Hematopoietic multipotent progenitor cell treated with erythropoietin and hydrocortisone succinate and interleukin-3 and kit ligand, for 15 days (in vitro differentiated cells): ENCODE data around the gene ADGRD1.

ENCODE experiments used
- DNase-seq: peaks from one replicate; pipeline ENCODE4 v3.0.0-alpha.2; 2015; ENCODE audit warnings: low spot score

Gene ADGRD1

GRCh38 chr12:131090274-131091210, 136.8 kb downstream of the ADGRD1 start:
- DNase-seq: no peak

- no peak for DNase-seq
Measured at GRCh38 chr12:131091413-131091975, 137.8 kb downstream of the ADGRD1 start.

GRCh38 chr12:131091976-131092691, 138.4 kb downstream of the ADGRD1 start:
- DNase-seq: no peak

GRCh38 chr12:131092901-131093603, 139.3 kb downstream of the ADGRD1 start:
- DNase-seq: no peak

GRCh38 chr12:131093604-131093955, 139.9 kb downstream of the ADGRD1 start:
- no peak for DNase-seq

- DNase-seq: no peak
Measured at GRCh38 chr12:131093971-131094830, 140.5 kb downstream of the ADGRD1 start.

- DNase-seq: no peak
Measured at GRCh38 chr12:131094831-131095805, 141.4 kb downstream of the ADGRD1 start.

GRCh38 chr12:131095826-131096680, 142.3 kb downstream of the ADGRD1 start:
- no peak for DNase-seq

GRCh38 chr12:131096681-131097181, 143.0 kb downstream of the ADGRD1 start:
- DNase-seq: no peak

GRCh38 chr12:131097202-131098177, 143.8 kb downstream of the ADGRD1 start:
- no peak for DNase-seq

GRCh38 chr12:131098178-131098981, 144.7 kb downstream of the ADGRD1 start:
- DNase-seq: no peak

- DNase-seq: no peak
Measured at GRCh38 chr12:131100031-131100674, 146.4 kb downstream of the ADGRD1 start.

GRCh38 chr12:131101006-131101405, 147.3 kb downstream of the ADGRD1 start:
- DNase-seq: no peak

- no peak for DNase-seq
Measured at GRCh38 chr12:131101703-131102492, 148.2 kb downstream of the ADGRD1 start.

- no peak for DNase-seq
Measured at GRCh38 chr12:131102493-131102931, 148.8 kb downstream of the ADGRD1 start.
